Subcutaneous abdominal adipose tissue (tissue), 5 donors: ENCODE results near the gene TAAR1.
"Not testable (repeated sequence)": the region's sequence is repeated elsewhere in the genome, so short reads cannot be mapped to it uniquely, and the experiment has no call there.

Experiments used
- H3K27ac ChIP-seq: one replicate; pipeline ENCODE4 v1.7.0; 2013; ENCODE audit warnings: low read depth, mild to moderate bottlenecking, inconsistent platforms, low read length, moderate library complexity
- H3K27me3 ChIP-seq, 5 donors: one replicate each; pipeline ENCODE4 v1.7.0; 2013; ENCODE audit warnings: low read length in 5 of 5, inconsistent platforms in 1 of 5; ENCODE audit not compliant: control insufficient read depth in 5 of 5, insufficient read depth in 4 of 5
- H3K36me3 ChIP-seq, 5 donors: one replicate each; pipeline ENCODE4 v1.7.0; 2013; ENCODE audit warnings: low read length in 5 of 5; ENCODE audit not compliant: control insufficient read depth in 5 of 5, insufficient read depth in 5 of 5
- H3K4me1 ChIP-seq, 5 donors: one replicate each; pipeline ENCODE4 v1.7.0; 2013; ENCODE audit warnings: low read length in 5 of 5, mild to moderate bottlenecking in 3 of 5, moderate library complexity in 1 of 5; ENCODE audit not compliant: control insufficient read depth in 5 of 5, insufficient read depth in 5 of 5
- H3K4me3 ChIP-seq, 5 donors: one replicate each; pipeline ENCODE4 v1.7.0; 2013; ENCODE audit warnings: low read length in 5 of 5, low read depth in 1 of 5
- H3K9ac ChIP-seq, 5 donors: one replicate each; pipeline ENCODE4 v1.7.0; 2013; ENCODE audit warnings: low read length in 5 of 5, mild to moderate bottlenecking in 4 of 5, moderate library complexity in 3 of 5
- H3K9me3 ChIP-seq, 5 donors: one replicate each; pipeline ENCODE4 v1.7.0; 2013; ENCODE audit warnings: low read length in 5 of 5; ENCODE audit not compliant: control insufficient read depth in 5 of 5
- donor health status: healthy.
- donor health status: healthy.
- donor health status: healthy.
- donor health status: healthy.
- donor health status: healthy.

Gene TAAR1

DNA sequence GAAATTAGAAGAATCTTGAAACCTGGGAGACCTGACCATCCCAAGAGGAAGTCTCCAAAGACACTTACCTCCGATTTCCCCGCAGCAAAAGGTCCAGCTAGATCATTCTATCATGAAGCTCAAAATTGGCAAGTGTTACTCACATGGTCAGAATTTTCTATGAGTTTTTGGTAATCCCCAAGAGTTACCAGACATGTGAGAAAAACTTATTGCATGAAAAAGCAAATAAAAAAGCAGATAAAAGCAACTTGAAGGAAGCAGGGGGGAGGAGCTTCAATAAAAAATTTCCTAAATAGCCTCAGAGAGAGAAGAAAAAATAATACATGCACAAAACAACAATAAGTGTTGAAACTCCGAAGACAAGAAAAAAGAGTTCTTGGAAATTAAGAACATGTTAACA lies 27.5 kb upstream of the TAAR1 start:
- no peak overlapping the region for H3K27ac ChIP-seq

DNA sequence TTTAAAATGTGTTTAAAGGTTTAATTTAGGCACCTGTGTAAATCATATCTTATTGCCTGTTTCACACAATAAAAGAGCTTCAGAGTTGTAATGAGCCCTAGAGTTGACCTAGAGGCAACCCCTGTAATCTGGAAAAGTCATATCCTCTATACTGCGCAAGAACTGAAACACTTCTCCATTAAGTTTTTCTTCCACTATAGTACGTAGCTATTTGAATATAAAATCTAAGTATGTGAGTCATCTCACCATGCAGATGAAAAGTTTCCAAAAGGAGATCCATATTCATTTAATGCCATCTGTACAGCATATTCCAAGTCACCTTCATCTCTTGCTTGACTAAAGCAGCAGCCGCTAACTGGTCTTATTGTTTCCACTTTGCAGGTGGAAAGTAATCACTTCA lies 26.0 kb upstream of the TAAR1 start:
- Histone ChIP-seq H3K9me3 (peaks cover 0 to 4% (median 0%) of the 10 kb centered on the region in 5 donors), H3K36me3 (no peaks in the 10 kb centered on the region), H3K27me3 (no peaks in the 10 kb centered on the region), H3K4me1 (peaks cover 0 to 3% (median 0%) of the 10 kb centered on the region in 5 donors), H3K9ac (no peak overlapping the region), H3K27ac (no peak overlapping the region), H3K4me3 (no peak overlapping the region)

More for the DNA sequence above, 27.5 kb upstream of the TAAR1 start:
- no peaks in the 10 kb centered on the region for H3K27me3 ChIP-seq
- peaks cover 0 to 3% (median 0%) of the 10 kb centered on the region in 5 donors for H3K4me1 ChIP-seq
- no peaks in the 10 kb centered on the region for H3K36me3 ChIP-seq
- no peak overlapping the region for H3K4me3 ChIP-seq
- H3K9ac ChIP-seq: no peak overlapping the region
- H3K9me3 ChIP-seq: peaks cover 0 to 4% (median 0%) of the 10 kb centered on the region in 5 donors

DNA sequence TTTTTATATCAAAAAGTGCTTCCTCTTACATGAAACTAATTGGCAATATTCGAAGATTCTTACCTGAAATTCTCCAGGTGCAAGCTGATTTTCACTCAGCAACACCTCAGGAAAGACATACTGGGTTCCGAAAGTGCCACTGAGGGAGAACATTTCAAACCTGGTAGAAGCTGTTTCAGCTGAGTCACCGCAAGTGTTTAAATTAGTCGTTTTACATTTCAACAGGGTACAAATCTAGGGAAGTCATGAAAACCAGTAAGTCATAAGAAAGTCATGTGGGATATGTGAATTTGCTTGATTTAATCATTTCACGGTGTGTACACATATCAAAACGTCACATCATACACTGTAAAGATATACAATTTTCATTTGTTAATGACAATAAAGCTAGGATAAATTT lies 25.3 kb upstream of the TAAR1 start:
- Histone ChIP-seq H3K9ac (no peak overlapping the region), H3K9me3 (peaks cover 0 to 4% (median 0%) of the 10 kb centered on the region in 5 donors), H3K27ac (no peak overlapping the region), H3K4me3 (no peak overlapping the region), H3K27me3 (no peaks in the 10 kb centered on the region), H3K4me1 (peaks cover 0 to 3% (median 0%) of the 10 kb centered on the region in 5 donors), H3K36me3 (no peaks in the 10 kb centered on the region)

DNA sequence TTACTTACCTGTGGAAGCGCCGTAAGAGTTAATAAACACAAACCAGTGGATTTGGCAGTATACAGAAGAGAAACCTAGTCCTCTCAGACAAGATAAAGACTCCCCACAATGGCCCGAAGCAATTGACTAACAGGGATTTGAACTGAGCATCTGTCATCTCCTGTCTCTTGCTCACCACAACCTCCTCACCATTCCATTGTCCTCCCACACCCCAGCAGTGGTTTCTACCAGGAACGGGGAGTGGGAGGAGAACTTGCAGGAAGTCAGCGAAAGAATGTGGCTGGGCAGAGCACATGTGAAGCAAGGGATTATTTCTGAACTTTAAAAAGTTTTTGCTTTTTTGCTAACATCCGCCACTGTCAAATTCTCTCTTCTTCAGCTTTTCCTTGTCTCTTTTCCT lies 24.6 kb upstream of the TAAR1 start:
- Histone ChIP-seq H3K4me1 (peaks cover 0 to 3% (median 0%) of the 10 kb centered on the region in 5 donors), H3K4me3 (no peak overlapping the region), H3K9me3 (peaks cover 0 to 4% (median 0%) of the 10 kb centered on the region in 5 donors), H3K27me3 (no peaks in the 10 kb centered on the region), H3K9ac (no peak overlapping the region), H3K36me3 (no peaks in the 10 kb centered on the region), H3K27ac (no peak overlapping the region)

DNA sequence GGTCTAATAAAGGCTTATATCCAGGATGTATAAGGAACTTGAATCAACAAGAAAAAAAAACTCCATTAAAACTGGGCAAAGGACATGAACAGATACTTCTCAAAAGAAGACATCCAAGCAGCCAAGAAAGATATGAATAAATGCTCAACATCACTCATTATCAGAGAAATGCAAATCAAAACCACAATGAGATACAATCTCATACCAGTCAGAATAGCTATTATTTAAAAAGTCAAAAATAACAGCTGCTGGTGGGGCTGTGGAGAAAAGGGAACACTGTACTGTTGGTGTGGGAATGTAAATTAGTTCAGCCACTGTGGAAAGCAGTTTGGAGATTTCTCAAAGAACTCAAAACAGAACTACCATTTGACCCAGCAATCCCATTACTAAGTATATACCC lies 20.1 kb upstream of the TAAR1 start:
- H3K9me3 ChIP-seq, H3K4me1 ChIP-seq, H3K27me3 ChIP-seq, H3K36me3 ChIP-seq, H3K27ac ChIP-seq, H3K9ac ChIP-seq, H3K4me3 ChIP-seq: not testable (repeated sequence)

DNA sequence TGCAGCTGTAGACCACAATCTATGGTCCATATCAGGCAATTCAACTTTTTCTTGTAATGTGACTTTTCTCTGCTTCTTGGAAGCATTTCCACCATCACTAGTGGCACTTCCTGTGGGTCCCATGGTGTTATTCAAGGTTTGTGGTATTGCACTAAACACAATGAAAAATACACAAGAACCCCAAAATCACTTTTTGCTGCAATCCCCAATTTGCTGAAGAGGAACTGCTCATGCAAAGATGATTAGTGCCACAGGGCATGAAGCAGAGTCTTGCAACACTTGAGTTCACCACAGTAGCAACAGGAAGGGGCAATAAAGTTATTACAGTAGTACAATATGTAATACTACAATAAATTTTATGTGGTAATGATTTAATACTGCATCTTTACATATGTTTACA lies 16.8 kb upstream of the TAAR1 start:
- H3K27ac ChIP-seq: no peak overlapping the region
- H3K36me3 ChIP-seq: no peaks in the 10 kb centered on the region
- H3K27me3 ChIP-seq: no peaks in the 10 kb centered on the region
- no peaks in the 10 kb centered on the region for H3K9me3 ChIP-seq
- H3K4me3 ChIP-seq: no peak overlapping the region
- H3K4me1 ChIP-seq: no peaks in the 10 kb centered on the region
- no peak overlapping the region for H3K9ac ChIP-seq

DNA sequence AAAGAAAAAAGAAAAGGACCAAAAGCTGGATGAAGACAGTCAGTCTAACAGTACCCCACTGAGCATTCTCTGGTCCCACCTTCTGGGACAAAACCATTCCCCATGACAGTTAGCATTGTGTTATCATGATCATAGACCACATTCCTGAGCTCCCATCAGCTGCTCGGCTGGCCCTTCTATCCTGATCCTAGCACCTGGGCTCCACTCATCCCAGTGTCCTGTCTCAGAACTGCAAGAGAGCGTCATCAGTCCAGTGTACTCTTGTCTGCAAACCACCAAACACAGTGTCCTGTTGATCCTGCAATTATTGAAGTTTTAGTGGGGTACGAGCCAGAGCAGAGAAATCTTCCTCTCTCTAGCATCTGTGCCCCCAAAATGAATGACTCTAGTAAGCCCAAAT lies 16.0 kb upstream of the TAAR1 start:
- Histone ChIP-seq H3K9me3 (no peaks in the 10 kb centered on the region), H3K4me3 (no peak overlapping the region), H3K9ac (no peak overlapping the region), H3K27me3 (no peaks in the 10 kb centered on the region), H3K4me1 (peaks cover 0 to 1% (median under 1%) of the 10 kb centered on the region in 5 donors), H3K27ac (no peak overlapping the region), H3K36me3 (no peaks in the 10 kb centered on the region)

DNA sequence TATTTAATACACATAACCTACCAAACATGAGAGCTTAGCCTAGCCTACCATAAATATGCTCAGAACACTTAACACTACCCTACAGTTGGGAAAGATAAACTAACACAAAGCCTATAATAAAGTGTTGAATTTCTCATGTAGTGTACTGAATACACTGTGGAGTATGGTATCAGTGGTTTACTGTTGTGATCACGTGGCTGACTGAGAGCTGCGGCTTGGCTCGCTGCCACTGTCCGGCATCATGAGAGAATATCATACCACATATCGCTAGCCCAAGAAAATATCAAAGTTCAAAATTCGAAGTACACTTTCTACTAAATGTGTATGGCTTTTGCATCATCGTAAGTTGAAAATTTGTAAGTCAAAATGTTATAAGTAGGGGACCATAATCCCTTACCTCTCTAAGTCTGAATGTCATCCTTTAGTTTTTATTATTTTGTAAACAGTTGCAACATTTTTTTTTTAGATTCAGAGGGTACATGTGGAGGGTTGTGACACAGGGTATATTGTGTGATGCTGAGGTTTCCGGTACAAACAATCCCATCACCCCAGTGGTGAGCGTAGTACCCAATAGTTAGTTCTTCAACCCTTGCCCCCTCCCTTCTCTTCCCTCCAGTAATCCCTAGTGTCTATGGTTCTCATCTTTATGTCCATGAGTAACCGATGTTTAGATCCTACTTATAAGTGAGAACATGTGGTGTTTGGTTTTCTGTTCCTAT lies 14.6 kb upstream of the TAAR1 start:
- Histone ChIP-seq H3K27me3 (no peaks in the 10 kb centered on the region), H3K9ac (no peak overlapping the region), H3K36me3 (no peaks in the 10 kb centered on the region), H3K27ac (no peak overlapping the region), H3K4me1 (peaks cover 0 to 5% (median 4%) of the 10 kb centered on the region in 5 donors), H3K9me3 (no peaks in the 10 kb centered on the region), H3K4me3 (no peak overlapping the region)

DNA sequence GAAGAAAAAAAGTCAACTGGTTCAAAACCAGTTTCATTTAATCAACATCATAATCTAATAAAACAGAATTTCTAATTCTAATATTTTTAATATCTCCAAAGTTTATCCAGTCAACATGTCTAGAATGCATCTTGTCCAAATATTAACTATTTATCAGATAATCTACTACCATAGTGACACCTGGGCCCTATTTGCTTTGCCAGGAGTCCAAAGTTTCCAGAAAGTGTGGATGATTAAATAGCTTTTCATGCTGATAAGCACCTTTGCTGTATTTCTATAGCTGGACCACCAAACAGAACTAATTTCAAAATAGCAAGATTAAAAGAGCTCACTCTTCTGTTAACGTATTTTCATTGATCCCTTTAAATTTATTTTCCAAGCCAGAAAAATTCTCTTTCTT lies 12.3 kb upstream of the TAAR1 start:
- Histone ChIP-seq H3K36me3 (no peaks in the 10 kb centered on the region), H3K9ac (no peak overlapping the region), H3K4me3 (no peak overlapping the region), H3K4me1 (peaks cover 0 to 5% (median 4%) of the 10 kb centered on the region in 5 donors), H3K27ac (no peak overlapping the region), H3K27me3 (no peaks in the 10 kb centered on the region), H3K9me3 (no peaks in the 10 kb centered on the region)

DNA sequence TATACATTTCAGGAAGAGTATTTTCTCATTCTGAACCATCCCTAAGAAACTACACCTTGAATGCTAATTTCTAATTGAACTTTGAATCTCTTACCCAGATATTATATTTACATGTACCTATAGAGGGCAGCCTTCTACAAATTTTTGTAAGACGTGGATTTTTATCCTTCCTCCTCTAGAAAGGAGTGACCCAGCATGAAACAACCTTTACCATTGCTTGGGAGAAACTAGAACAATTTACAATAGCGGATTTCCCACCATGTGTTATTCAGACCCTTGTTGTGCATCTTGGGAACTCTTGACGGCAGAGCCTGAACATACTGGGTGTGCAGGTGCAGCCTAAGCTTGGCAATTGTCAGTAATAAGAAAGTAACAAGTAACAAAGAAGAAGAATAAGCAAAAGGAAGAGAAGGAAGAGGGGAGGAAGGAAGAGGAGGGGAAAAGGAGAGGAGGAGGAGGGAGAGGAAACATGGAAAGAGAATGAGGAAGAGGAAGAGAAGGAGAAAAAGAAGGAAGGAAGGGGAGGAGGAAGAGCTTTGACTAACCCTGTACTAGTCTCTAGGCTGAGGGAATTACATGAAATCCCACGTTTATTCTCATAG lies 10.8 kb upstream of the TAAR1 start:
- H3K9ac ChIP-seq: no peak overlapping the region
- H3K4me1 ChIP-seq: peaks cover 0 to 5% (median 4%) of the 10 kb centered on the region in 5 donors
- no peak overlapping the region for H3K27ac ChIP-seq
- H3K9me3 ChIP-seq: no peaks in the 10 kb centered on the region
- H3K36me3 ChIP-seq: no peaks in the 10 kb centered on the region
- no peak overlapping the region for H3K4me3 ChIP-seq
- no peaks in the 10 kb centered on the region for H3K27me3 ChIP-seq
